GM23338 (cell line): ENCODE results near the gene PDLIM5. TPM values are rescaled to one million over a fixed set of nuclear protein-coding genes. Genes with fewer than 3 reads are reported as not detected.

Experiments used
- ATAC-seq: fragments of 200-7000 bp; cut with Tn5 transposase; 3 replicates; pipeline ENCODE4 v1.9.1; 2020
- DNase-seq: peaks from one replicate; pipeline ENCODE4 v3.0.0-alpha.2; 2015; ENCODE audit warnings: low spot score
- H2AFZ ChIP-seq: fragments of 200-600 bp; sonication (generic); 2 replicates; pipeline ENCODE4 v1.8.0; 2016; ENCODE audit warnings: antibody characterized with exemption, mild to moderate bottlenecking, moderate library complexity
- H3F3A ChIP-seq: fragments of 200-600 bp; sonication (generic); replicated peaks from 2 replicates; pipeline ENCODE4 v1.8.0; 2017; ENCODE audit warnings: antibody characterized with exemption, mixed run types, low read depth
- H3K27ac ChIP-seq: fragments of 200-600 bp; sonication (generic); 2 replicates; pipeline ENCODE4 v1.6.1; 2016; ENCODE audit warnings: low read depth
- H3K27me3 ChIP-seq: fragments of 200-600 bp; sonication (generic); 2 replicates; pipeline ENCODE4 v1.8.0; 2016; ENCODE audit warnings: mild to moderate bottlenecking, mixed run types, moderate library complexity; ENCODE audit not compliant: insufficient read depth
- H3K36me3 ChIP-seq: fragments of 200-600 bp; sonication (generic); 2 replicates; pipeline ENCODE4 v1.8.0; 2016; ENCODE audit warnings: mild to moderate bottlenecking; ENCODE audit not compliant: insufficient read depth
- H3K4me1 ChIP-seq: fragments of 200-600 bp; sonication (generic); 2 replicates; pipeline ENCODE4 v1.8.0; 2016; ENCODE audit warnings: mild to moderate bottlenecking, moderate library complexity; ENCODE audit not compliant: insufficient read depth
- H3K4me2 ChIP-seq: fragments of 200-600 bp; sonication (generic); 2 replicates; pipeline ENCODE4 v1.7.1; 2017; ENCODE audit warnings: mixed run types
- H3K4me3 ChIP-seq: fragments of 200-600 bp; sonication (generic); 2 replicates; pipeline ENCODE4 v1.6.1; 2016; ENCODE audit warnings: mixed run types
- H3K79me2 ChIP-seq: fragments of 200-600 bp; sonication (generic); replicated peaks from 2 replicates; pipeline ENCODE4 v1.8.0; 2017; ENCODE audit warnings: mild to moderate bottlenecking; ENCODE audit not compliant: insufficient read depth
- H3K9me2 ChIP-seq: fragments of 200-600 bp; sonication (generic); 2 replicates; pipeline ENCODE4 v1.8.0; 2017; ENCODE audit not compliant: insufficient read depth
- H4K20me1 ChIP-seq: fragments of 200-600 bp; sonication (generic); replicated peaks from 2 replicates; pipeline ENCODE4 v1.8.0; 2017; ENCODE audit warnings: mild to moderate bottlenecking; ENCODE audit not compliant: insufficient read depth
- H3K27ac Mint-ChIP-seq: 2 replicates; pipeline ENCODE4 v1.8.0; 2020; ENCODE audit warnings: inconsistent platforms, mild to moderate bottlenecking, moderate library complexity, mixed read lengths
- H3K27me3 Mint-ChIP-seq: 3 replicates; pipeline ENCODE4 v1.8.0; 2022; ENCODE audit warnings: low read depth, mild to moderate bottlenecking, moderate library complexity, mixed read lengths, inconsistent platforms; ENCODE audit not compliant: insufficient read depth, poor library complexity
- H3K36me3 Mint-ChIP-seq: 3 replicates; pipeline ENCODE4 v1.8.0; 2021; ENCODE audit warnings: low read depth, mild to moderate bottlenecking, inconsistent platforms, moderate library complexity, mixed read lengths
- H3K4me1 Mint-ChIP-seq: 3 replicates; pipeline ENCODE4 v1.8.0; 2020; ENCODE audit warnings: mild to moderate bottlenecking, inconsistent platforms, mixed read lengths
- H3K4me3 Mint-ChIP-seq: 3 replicates; pipeline ENCODE4 v1.8.0; 2021; ENCODE audit warnings: moderate library complexity, mild to moderate bottlenecking, inconsistent platforms, mixed read lengths
- H3K9me3 Mint-ChIP-seq: 3 replicates; pipeline ENCODE4 v1.8.0; 2020; ENCODE audit warnings: moderate library complexity, mild to moderate bottlenecking, inconsistent platforms, mixed read lengths
- CREB1 ChIP-seq: fragments of 250-450 bp; sonication (Bioruptor Pico); IDR thresholded peaks from 2 replicates; pipeline ENCODE4 v1.5.0; 2020; ENCODE audit warnings: low read depth, mild to moderate bottlenecking, moderate library complexity
- EZH2 ChIP-seq: fragments of 200-600 bp; sonication (generic); IDR thresholded peaks from one replicate; pipeline ENCODE4 v1.8.0; 2017; ENCODE audit warnings: antibody characterized with exemption, mild to moderate bottlenecking, low read depth; ENCODE audit not compliant: unreplicated experiment
- EZH2phosphoT487 ChIP-seq: fragments of 200-600 bp; sonication (generic); IDR thresholded peaks from one replicate; pipeline ENCODE4 v1.8.1; 2018; ENCODE audit warnings: antibody characterized with exemption; ENCODE audit not compliant: unreplicated experiment
- JUNB ChIP-seq: IDR thresholded peaks from one replicate; pipeline ENCODE4 v1.6.1; 2016; ENCODE audit warnings: antibody characterized with exemption; ENCODE audit not compliant: unreplicated experiment
- NANOG ChIP-seq: IDR thresholded peaks from 2 replicates; pipeline ENCODE4 v1.6.1; 2016; ENCODE audit warnings: antibody characterized with exemption, borderline replicate concordance
- POLR2AphosphoS5 ChIP-seq: IDR thresholded peaks from 2 replicates; pipeline ENCODE4 v1.6.1; 2016; ENCODE audit warnings: antibody characterized with exemption, low read depth
- STAT1 ChIP-seq: IDR thresholded peaks from one replicate; pipeline ENCODE4 v1.6.1; 2016; ENCODE audit warnings: antibody characterized with exemption; ENCODE audit not compliant: unreplicated experiment
- ZNF114 ChIP-seq: fragments of 250-450 bp; sonication (Bioruptor Pico); IDR thresholded peaks from 2 replicates; pipeline ENCODE4 v1.5.0; 2020; ENCODE audit warnings: mild to moderate bottlenecking, moderate library complexity
- ZNF331 ChIP-seq: fragments of 250-450 bp; sonication (Bioruptor Pico); IDR thresholded peaks from 2 replicates; pipeline ENCODE4 v1.5.0; 2020; ENCODE audit warnings: low read depth, mild to moderate bottlenecking, moderate library complexity
- polyA plus RNA-seq: library from polyadenylated mRNA; unstranded; fragments of >200 nt; fragmentation: Nextera tagmentation; extraction: Ambion mirVana; gene quantifications from 2 replicates; pipeline ENCODE4 v1.2.1, GENCODE V29; 2016
- total RNA-seq: library from RNA; depleted of rRNA; stranded (reverse); fragments of >200 nt; shearing (Covaris generic); gene quantifications from 2 replicates; pipeline ENCODE4 v1.2.3, GENCODE V29; 2014
- TF ChIP-seq, protein P1 (sequence below): IDR thresholded peaks from one replicate; pipeline ENCODE4 v1.6.1; 2018; ENCODE audit warnings: antibody characterized with exemption; ENCODE audit not compliant: unreplicated experiment
- TF ChIP-seq, protein P2 (sequence below), 2 experiments: fragments of 200-600 bp in 1 of 2; sonication (generic) in 1 of 2; conservative IDR thresholded peaks; 2 replicates each; pipeline versions ENCODE4 v1.5.1 to v1.6.1; 2016 to 2017; ENCODE audit warnings: antibody characterized with exemption in 2 of 2, low read depth in 2 of 2, mild to moderate bottlenecking in 2 of 2, moderate library complexity in 1 of 2
- TF ChIP-seq, protein P3 (sequence below): fragments of 250-450 bp; sonication (Bioruptor Pico); IDR thresholded peaks from 2 replicates; pipeline ENCODE4 v1.5.0; 2020; ENCODE audit warnings: mild to moderate bottlenecking, moderate library complexity
- TF ChIP-seq, protein P4 (sequence below): IDR thresholded peaks from 2 replicates; pipeline ENCODE4 v1.6.1; 2016; ENCODE audit warnings: antibody characterized with exemption

Gene PDLIM5
- total and polyA plus RNA-seq, 2 experiments from 2014 or later, result 45.2 to 53.0 TPM

DNA sequence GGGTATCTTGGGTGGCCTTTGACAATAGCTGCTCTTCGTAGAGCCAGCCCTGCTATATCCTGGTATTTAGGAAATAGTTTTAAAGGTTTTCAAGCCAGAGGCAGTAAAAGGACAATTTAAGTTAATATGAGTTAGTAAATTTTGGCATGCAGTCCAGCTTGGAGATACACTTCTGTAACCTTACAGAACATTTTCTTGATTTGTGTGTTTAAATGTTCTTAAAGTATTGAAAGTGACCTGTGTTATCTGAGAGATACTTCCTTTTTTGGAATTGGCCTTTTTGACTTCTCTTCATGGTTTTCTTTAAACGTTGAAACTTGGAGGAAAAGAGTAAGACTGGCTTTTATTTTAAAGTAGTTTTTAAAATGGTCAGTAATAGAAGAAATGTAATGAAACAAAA is 25.5 kb downstream of the PDLIM5 start:
- peaks cover 27% of the 10 kb centered on the region for H3K4me1 ChIP-seq
- Mint-ChIP-seq H3K9me3 (no peaks in the 10 kb centered on the region), H3K27ac (peak overlapping the region; percentile 1; the same call in 1 of the 2 replicates), H3K4me1 (peaks cover 40% of the 10 kb centered on the region), H3K36me3 (no peaks in the 10 kb centered on the region), H3K27me3 (peaks cover 8% of the 10 kb centered on the region), H3K4me3 (no peak overlapping the region)
- H3K4me3 ChIP-seq, result no peak overlapping the region
- H3K27ac ChIP-seq, result peak overlapping the region; percentile 33; the same call in 1 of the 2 replicates
- ATAC-seq (peak; percentile 23; the same call in 1 of the 3 replicates), DNase-seq (no peak)
- no peaks in the 10 kb centered on the region for H4K20me1 ChIP-seq
- H3K4me2 ChIP-seq, result 0 out of 2 replicates have a peak overlapping the region, but pooled peaks have one; percentile 0
- no peaks in the 10 kb centered on the region for H3F3A ChIP-seq
- no peaks in the 10 kb centered on the region for H3K9me2 ChIP-seq
- H2AFZ ChIP-seq, result no peak overlapping the region
- H3K36me3 ChIP-seq, result no peaks in the 10 kb centered on the region
- TF ChIP-seq, protein P1, sequence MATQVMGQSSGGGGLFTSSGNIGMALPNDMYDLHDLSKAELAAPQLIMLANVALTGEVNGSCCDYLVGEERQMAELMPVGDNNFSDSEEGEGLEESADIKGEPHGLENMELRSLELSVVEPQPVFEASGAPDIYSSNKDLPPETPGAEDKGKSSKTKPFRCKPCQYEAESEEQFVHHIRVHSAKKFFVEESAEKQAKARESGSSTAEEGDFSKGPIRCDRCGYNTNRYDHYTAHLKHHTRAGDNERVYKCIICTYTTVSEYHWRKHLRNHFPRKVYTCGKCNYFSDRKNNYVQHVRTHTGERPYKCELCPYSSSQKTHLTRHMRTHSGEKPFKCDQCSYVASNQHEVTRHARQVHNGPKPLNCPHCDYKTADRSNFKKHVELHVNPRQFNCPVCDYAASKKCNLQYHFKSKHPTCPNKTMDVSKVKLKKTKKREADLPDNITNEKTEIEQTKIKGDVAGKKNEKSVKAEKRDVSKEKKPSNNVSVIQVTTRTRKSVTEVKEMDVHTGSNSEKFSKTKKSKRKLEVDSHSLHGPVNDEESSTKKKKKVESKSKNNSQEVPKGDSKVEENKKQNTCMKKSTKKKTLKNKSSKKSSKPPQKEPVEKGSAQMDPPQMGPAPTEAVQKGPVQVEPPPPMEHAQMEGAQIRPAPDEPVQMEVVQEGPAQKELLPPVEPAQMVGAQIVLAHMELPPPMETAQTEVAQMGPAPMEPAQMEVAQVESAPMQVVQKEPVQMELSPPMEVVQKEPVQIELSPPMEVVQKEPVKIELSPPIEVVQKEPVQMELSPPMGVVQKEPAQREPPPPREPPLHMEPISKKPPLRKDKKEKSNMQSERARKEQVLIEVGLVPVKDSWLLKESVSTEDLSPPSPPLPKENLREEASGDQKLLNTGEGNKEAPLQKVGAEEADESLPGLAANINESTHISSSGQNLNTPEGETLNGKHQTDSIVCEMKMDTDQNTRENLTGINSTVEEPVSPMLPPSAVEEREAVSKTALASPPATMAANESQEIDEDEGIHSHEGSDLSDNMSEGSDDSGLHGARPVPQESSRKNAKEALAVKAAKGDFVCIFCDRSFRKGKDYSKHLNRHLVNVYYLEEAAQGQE, result no peak
- no peak for TF ChIP-seq POLR2AphosphoS5
- no peak for TF ChIP-seq EZH2phosphoT487
- no peak for TF ChIP-seq CREB1
- TF ChIP-seq, protein P2, sequence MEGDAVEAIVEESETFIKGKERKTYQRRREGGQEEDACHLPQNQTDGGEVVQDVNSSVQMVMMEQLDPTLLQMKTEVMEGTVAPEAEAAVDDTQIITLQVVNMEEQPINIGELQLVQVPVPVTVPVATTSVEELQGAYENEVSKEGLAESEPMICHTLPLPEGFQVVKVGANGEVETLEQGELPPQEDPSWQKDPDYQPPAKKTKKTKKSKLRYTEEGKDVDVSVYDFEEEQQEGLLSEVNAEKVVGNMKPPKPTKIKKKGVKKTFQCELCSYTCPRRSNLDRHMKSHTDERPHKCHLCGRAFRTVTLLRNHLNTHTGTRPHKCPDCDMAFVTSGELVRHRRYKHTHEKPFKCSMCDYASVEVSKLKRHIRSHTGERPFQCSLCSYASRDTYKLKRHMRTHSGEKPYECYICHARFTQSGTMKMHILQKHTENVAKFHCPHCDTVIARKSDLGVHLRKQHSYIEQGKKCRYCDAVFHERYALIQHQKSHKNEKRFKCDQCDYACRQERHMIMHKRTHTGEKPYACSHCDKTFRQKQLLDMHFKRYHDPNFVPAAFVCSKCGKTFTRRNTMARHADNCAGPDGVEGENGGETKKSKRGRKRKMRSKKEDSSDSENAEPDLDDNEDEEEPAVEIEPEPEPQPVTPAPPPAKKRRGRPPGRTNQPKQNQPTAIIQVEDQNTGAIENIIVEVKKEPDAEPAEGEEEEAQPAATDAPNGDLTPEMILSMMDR (conservative IDR thresholded peaks at IDR 0.05; ENCODE audit: low read depth in 2 of 2), result no peak
- no peak for TF ChIP-seq JUNB
- TF ChIP-seq, protein P3, sequence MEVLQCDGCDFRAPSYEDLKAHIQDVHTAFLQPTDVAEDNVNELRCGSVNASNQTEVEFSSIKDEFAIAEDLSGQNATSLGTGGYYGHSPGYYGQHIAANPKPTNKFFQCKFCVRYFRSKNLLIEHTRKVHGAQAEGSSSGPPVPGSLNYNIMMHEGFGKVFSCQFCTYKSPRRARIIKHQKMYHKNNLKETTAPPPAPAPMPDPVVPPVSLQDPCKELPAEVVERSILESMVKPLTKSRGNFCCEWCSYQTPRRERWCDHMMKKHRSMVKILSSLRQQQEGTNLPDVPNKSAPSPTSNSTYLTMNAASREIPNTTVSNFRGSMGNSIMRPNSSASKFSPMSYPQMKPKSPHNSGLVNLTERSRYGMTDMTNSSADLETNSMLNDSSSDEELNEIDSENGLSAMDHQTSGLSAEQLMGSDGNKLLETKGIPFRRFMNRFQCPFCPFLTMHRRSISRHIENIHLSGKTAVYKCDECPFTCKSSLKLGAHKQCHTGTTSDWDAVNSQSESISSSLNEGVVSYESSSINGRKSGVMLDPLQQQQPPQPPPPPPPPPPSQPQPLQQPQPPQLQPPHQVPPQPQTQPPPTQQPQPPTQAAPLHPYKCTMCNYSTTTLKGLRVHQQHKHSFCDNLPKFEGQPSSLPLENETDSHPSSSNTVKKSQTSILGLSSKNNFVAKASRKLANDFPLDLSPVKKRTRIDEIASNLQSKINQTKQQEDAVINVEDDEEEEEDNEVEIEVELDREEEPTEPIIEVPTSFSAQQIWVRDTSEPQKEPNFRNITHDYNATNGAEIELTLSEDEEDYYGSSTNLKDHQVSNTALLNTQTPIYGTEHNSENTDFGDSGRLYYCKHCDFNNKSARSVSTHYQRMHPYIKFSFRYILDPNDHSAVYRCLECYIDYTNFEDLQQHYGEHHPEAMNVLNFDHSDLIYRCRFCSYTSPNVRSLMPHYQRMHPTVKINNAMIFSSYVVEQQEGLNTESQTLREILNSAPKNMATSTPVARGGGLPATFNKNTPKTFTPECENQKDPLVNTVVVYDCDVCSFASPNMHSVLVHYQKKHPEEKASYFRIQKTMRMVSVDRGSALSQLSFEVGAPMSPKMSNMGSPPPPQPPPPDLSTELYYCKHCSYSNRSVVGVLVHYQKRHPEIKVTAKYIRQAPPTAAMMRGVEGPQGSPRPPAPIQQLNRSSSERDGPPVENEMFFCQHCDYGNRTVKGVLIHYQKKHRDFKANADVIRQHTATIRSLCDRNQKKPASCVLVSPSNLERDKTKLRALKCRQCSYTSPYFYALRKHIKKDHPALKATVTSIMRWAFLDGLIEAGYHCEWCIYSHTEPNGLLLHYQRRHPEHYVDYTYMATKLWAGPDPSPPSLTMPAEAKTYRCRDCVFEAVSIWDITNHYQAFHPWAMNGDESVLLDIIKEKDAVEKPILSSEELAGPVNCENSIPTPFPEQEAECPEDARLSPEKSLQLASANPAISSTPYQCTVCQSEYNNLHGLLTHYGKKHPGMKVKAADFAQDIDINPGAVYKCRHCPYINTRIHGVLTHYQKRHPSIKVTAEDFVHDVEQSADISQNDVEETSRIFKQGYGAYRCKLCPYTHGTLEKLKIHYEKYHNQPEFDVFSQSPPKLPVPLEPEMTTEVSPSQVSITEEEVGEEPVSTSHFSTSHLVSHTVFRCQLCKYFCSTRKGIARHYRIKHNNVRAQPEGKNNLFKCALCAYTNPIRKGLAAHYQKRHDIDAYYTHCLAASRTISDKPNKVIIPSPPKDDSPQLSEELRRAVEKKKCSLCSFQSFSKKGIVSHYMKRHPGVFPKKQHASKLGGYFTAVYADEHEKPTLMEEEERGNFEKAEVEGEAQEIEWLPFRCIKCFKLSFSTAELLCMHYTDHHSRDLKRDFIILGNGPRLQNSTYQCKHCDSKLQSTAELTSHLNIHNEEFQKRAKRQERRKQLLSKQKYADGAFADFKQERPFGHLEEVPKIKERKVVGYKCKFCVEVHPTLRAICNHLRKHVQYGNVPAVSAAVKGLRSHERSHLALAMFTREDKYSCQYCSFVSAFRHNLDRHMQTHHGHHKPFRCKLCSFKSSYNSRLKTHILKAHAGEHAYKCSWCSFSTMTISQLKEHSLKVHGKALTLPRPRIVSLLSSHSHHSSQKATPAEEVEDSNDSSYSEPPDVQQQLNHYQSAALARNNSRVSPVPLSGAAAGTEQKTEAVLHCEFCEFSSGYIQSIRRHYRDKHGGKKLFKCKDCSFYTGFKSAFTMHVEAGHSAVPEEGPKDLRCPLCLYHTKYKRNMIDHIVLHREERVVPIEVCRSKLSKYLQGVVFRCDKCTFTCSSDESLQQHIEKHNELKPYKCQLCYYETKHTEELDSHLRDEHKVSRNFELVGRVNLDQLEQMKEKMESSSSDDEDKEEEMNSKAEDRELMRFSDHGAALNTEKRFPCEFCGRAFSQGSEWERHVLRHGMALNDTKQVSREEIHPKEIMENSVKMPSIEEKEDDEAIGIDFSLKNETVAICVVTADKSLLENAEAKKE (CRISPR knock-in tag), result no peak
- TF ChIP-seq NANOG, result no peak
- no peak for TF ChIP-seq EZH2
- no peak for TF ChIP-seq ZNF114
- no peak for TF ChIP-seq STAT1
- no peak for TF ChIP-seq ZNF331 (CRISPR knock-in tag)
- TF ChIP-seq, protein P4, sequence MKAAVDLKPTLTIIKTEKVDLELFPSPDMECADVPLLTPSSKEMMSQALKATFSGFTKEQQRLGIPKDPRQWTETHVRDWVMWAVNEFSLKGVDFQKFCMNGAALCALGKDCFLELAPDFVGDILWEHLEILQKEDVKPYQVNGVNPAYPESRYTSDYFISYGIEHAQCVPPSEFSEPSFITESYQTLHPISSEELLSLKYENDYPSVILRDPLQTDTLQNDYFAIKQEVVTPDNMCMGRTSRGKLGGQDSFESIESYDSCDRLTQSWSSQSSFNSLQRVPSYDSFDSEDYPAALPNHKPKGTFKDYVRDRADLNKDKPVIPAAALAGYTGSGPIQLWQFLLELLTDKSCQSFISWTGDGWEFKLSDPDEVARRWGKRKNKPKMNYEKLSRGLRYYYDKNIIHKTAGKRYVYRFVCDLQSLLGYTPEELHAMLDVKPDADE, result no peak
- peaks cover 47% of the 10 kb centered on the region for H3K79me2 ChIP-seq
- no peaks in the 10 kb centered on the region for H3K27me3 ChIP-seq
